LNCAP (cell line): ENCODE measurements around the gene SPTSSB.

Experiments
- CTCF ChIP-seq: fragments of 450-650 bp; IDR thresholded peaks from 2 replicates; pipeline ENCODE4 v1.5.1; 2017; ENCODE audit warnings: mild to moderate bottlenecking

The SPTSSB gene

GRCh38 chr3:161390200-161390599 is 18.9 kb upstream of the SPTSSB start:
- no peak for TF ChIP-seq CTCF

GRCh38 chr3:161389445-161390035 is 18.2 kb upstream of the SPTSSB start:
- no peak for TF ChIP-seq CTCF

- TF ChIP-seq CTCF = no peak
Observed at GRCh38 chr3:161388855-161389254, 17.5 kb upstream of the SPTSSB start.

- TF ChIP-seq CTCF = no peak
Observed at GRCh38 chr3:161386991-161387770, 15.9 kb upstream of the SPTSSB start.

GRCh38 chr3:161372321-161373260 is 1.3 kb upstream of the SPTSSB start:
- no peak for TF ChIP-seq CTCF

GRCh38 chr3:161369531-161369930 is 1.8 kb downstream of the SPTSSB start:
- no peak for TF ChIP-seq CTCF

GRCh38 chr3:161366094-161366493 is 5.2 kb downstream of the SPTSSB start:
- no peak for TF ChIP-seq CTCF
